ENCODE results near the gene MDGA2. TPM values are rescaled to one million over a fixed set of nuclear protein-coding genes. Genes with fewer than 3 reads are reported as not detected.

Gene MDGA2
- total RNA-seq, 2 experiments from 2014 or later = not detected

DNA sequence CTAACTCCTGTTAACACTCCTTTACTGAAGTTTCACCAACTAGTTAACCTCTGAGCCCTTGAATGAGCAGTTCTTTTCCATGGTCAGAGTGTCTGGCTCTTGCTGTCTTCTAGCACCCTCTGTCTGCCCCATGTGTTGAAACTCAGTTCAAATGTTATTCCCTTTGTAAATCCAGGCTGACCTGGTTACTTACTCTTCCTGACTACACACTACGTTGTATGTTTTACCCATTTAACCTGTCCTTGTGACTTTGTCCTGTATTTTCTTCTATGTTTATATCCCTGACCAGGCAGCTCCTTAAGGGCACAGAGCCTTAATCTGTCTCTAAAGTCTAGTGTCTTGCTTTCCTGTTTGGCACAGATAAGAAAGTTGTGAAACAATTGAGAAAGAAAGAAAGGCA is 634.9 kb downstream of the MDGA2 start:
- ATAC-seq (no peak), DNase-seq (no peak)
- ChIA-PET POLR2A (no interaction called here), CTCF (no interaction called here)
- Mint-ChIP-seq H3K9me3 (ENCODE audit: low read depth) (peaks cover 2% of the 10 kb centered on the region), H3K4me3 (no peak overlapping the region), H3K27me3 (no peaks in the 10 kb centered on the region), H3K4me1 (no peaks in the 10 kb centered on the region), H3K27ac (no peak overlapping the region), H3K36me3 (ENCODE audit: low read depth) (no peaks in the 10 kb centered on the region)
- intact Hi-C loops (cut with DNase I, micrococcal nuclease) = no loop called here

DNA sequence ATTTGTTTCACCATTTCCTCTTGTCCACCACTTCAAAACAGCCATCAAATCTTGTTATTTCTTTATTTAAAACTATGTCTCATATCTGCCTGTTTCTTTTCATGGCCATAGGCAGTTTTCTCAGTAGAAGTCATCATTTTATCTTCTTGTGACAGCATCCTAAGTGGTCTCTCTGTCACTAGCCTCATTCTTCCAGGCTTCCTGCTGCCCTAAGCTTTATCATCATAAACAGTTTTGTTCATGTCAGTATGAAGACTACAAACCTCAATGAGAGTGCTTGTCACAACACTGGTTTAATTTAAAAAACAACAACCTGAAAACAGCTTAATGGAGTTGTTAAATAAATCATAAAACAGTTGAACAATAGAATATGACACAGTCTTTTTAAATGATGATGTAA is 636.1 kb downstream of the MDGA2 start:
- ChIA-PET CTCF (no interaction called here), POLR2A (no interaction called here)
- ATAC-seq = no peak
- no peaks in the 10 kb centered on the region for H3K4me1 Mint-ChIP-seq
- no peaks in the 10 kb centered on the region for H3K36me3 Mint-ChIP-seq (ENCODE audit: low read depth)
- no peak overlapping the region for H3K27ac Mint-ChIP-seq
- peaks cover 4% of the 10 kb centered on the region for H3K9me3 Mint-ChIP-seq (ENCODE audit: low read depth)
- no peak for DNase-seq
- intact Hi-C loops (cut with DNase I, micrococcal nuclease) = no loop called here
- H3K4me3 Mint-ChIP-seq = no peak overlapping the region
- H3K27me3 Mint-ChIP-seq = no peaks in the 10 kb centered on the region

DNA sequence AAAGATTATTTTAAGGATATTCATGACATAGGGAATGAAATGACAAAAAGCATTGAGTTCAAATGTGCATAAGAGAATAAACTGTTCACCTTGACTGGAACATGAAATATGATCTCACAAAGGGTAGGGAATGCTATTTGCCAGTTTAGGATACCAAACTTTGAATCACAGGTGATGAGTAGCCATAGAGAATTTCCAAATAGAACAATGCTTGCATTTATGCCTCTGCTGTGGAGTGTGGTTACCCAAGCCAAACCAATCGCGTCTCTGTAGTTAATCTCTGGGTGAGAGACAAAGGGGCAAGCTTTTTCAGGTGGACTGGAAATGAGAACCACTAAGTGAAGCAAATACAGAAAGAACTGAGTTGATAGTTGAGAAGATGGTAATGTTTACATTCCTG is 652.7 kb downstream of the MDGA2 start:
- Mint-ChIP-seq H3K9me3 (ENCODE audit: low read depth) (no peaks in the 10 kb centered on the region), H3K27ac (no peak overlapping the region), H3K27me3 (no peaks in the 10 kb centered on the region), H3K36me3 (ENCODE audit: low read depth) (no peaks in the 10 kb centered on the region), H3K4me3 (no peak overlapping the region), H3K4me1 (no peaks in the 10 kb centered on the region)
- ChIA-PET CTCF (no interaction called here), POLR2A (no interaction called here)
- intact Hi-C loops (cut with DNase I, micrococcal nuclease) = no loop called here
- no peak for ATAC-seq
- DNase-seq = no peak

GRCh38 chr14:47020500-47020899 is 654.9 kb downstream of the MDGA2 start:
- Mint-ChIP-seq H3K27ac (no peak overlapping the region), H3K4me1 (no peaks in the 10 kb centered on the region), H3K9me3 (ENCODE audit: low read depth) (no peaks in the 10 kb centered on the region), H3K4me3 (no peak overlapping the region), H3K27me3 (no peaks in the 10 kb centered on the region), H3K36me3 (ENCODE audit: low read depth) (no peaks in the 10 kb centered on the region)
- CTCF ChIA-PET = no interaction called here
- intact Hi-C loops (cut with DNase I, micrococcal nuclease) = no loop called here
- DNase-seq = no peak
- POLR2A ChIA-PET = no interaction called here
- ATAC-seq = no peak

DNA sequence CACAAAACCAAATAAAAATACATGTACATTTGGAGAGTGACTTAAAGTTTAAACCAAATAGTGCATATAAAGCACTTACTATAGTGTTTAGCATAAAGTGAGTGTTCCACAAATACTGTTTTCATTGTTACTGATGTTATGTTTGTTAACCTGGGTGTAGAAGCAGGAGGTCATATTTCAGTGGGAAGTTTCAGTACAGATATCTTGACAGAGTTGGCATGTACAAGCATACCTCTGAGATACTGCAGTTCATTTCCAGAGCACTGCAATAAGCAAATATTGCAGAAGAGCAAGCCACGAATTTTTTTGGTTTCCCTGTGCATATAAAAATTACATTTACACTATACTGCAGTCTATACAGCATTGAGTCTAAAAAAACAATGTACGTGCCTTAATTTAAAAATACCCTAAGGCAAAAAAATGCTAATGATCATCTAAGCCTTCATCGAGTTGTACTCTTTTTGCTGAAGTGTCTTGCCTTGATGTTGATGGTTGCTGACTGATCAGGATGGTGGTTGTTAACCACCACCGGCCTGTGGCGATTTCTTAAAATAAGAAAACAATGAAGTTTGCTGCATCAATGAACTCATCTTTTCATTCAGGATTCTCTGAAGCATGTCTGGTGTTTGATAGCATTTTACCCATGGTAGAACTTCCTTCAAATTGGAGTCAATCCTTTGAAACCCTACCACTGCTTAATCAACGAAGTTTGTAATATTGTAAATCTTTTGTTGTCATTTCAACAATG is 662.7 kb downstream of the MDGA2 start:
- no peaks in the 10 kb centered on the region for H3K27me3 Mint-ChIP-seq
- POLR2A ChIA-PET = no interaction called here
- intact Hi-C loops (cut with DNase I, micrococcal nuclease) = no loop called here
- no peak overlapping the region for H3K4me3 Mint-ChIP-seq
- H3K27ac Mint-ChIP-seq = no peak overlapping the region
- DNase-seq (no peak), ATAC-seq (no peak)
- H3K36me3 Mint-ChIP-seq (ENCODE audit: low read depth) = no peaks in the 10 kb centered on the region
- H3K9me3 Mint-ChIP-seq (ENCODE audit: low read depth) = peaks cover 6% of the 10 kb centered on the region
- CTCF ChIA-PET = no interaction called here
- H3K4me1 Mint-ChIP-seq = no peaks in the 10 kb centered on the region

- no peak for ATAC-seq
- Mint-ChIP-seq H3K27me3 (no peaks in the 10 kb centered on the region), H3K4me3 (no peak overlapping the region), H3K4me1 (no peaks in the 10 kb centered on the region), H3K9me3 (ENCODE audit: low read depth) (peaks cover 6% of the 10 kb centered on the region), H3K36me3 (ENCODE audit: low read depth) (no peaks in the 10 kb centered on the region), H3K27ac (no peak overlapping the region)
- ChIA-PET POLR2A (no interaction called here), CTCF (no interaction called here)
- intact Hi-C loops (cut with DNase I, micrococcal nuclease) = no loop called here
- DNase-seq = no peak
These were observed 665.8 kb downstream of the MDGA2 start for GRCh38 chr14:47009615-47010014.

DNA sequence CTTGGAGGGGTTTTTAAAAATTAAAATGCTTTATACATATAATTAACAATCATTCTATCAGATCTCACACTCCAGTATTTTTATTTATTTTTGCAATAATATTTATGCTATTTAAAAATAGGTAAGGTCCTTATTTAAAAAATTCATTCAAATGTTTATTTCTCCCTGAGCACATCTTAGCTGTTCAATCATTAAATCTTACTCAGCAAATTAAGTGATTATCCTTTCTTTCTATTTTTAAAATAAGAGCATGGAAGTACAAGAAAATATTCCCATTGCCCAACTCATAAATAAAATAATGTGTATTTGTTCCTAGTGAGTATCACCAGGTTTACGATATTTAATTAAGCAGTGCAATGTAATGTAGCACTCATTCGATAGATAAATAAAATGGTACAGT is 666.7 kb downstream of the MDGA2 start:
- ChIA-PET POLR2A (no interaction called here), CTCF (interaction anchor here (0.7 kb wide), 1 partner anchor 19 kb away, joined by 4 read pairs; no protein-coding TSS in a partner anchor)
- Mint-ChIP-seq H3K27ac (no peak overlapping the region), H3K9me3 (ENCODE audit: low read depth) (peaks cover 6% of the 10 kb centered on the region), H3K4me1 (no peaks in the 10 kb centered on the region), H3K4me3 (no peak overlapping the region), H3K36me3 (ENCODE audit: low read depth) (no peaks in the 10 kb centered on the region), H3K27me3 (no peaks in the 10 kb centered on the region)
- no peak for ATAC-seq
- intact Hi-C loops (cut with DNase I, micrococcal nuclease) = no loop called here
- DNase-seq = no peak

DNA sequence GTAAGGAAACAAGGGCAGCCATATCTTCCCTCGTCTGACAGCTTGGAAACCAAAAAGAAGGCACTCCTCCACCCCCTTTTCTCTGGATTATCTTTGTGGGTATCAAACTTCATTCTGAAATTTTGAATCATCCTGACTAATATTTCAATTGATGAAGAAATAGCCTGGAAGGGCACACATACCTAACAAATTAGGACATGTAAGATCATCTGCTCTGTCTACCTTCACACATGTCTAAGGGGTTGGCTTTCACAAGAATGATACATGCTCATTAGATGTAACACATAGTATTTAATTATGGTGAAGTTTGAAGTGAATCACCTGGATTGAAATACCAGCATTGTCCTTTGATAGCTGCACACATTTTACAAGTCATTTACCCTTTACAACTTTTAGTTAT is 675.7 kb downstream of the MDGA2 start:
- DNase-seq (no peak), ATAC-seq (no peak)
- no peaks in the 10 kb centered on the region for H3K36me3 Mint-ChIP-seq (ENCODE audit: low read depth)
- no peaks in the 10 kb centered on the region for H3K4me1 Mint-ChIP-seq
- H3K27ac Mint-ChIP-seq = no peak overlapping the region
- POLR2A ChIA-PET = no interaction called here
- no peaks in the 10 kb centered on the region for H3K27me3 Mint-ChIP-seq
- peaks cover 2% of the 10 kb centered on the region for H3K9me3 Mint-ChIP-seq (ENCODE audit: low read depth)
- H3K4me3 Mint-ChIP-seq = no peak overlapping the region
- CTCF ChIA-PET = no interaction called here
- intact Hi-C loops (cut with DNase I, micrococcal nuclease) = no loop called here

GRCh38 chr14:46989566-46989965 is 685.8 kb downstream of the MDGA2 start:
- H3K4me3 Mint-ChIP-seq = no peak overlapping the region
- DNase-seq = no peak
- no peak for ATAC-seq
- no peaks in the 10 kb centered on the region for H3K9me3 Mint-ChIP-seq (ENCODE audit: low read depth)
- no peaks in the 10 kb centered on the region for H3K27me3 Mint-ChIP-seq
- no peak overlapping the region for H3K27ac Mint-ChIP-seq
- H3K36me3 Mint-ChIP-seq (ENCODE audit: low read depth) = no peaks in the 10 kb centered on the region
- intact Hi-C loops (cut with DNase I, micrococcal nuclease) = no loop called here
- POLR2A ChIA-PET = no interaction called here
- H3K4me1 Mint-ChIP-seq = no peaks in the 10 kb centered on the region
- CTCF ChIA-PET = interaction anchor here (0.6 kb wide), 1 partner anchor 1334 kb away, joined by 3 read pairs; no protein-coding TSS in a partner anchor

DNA sequence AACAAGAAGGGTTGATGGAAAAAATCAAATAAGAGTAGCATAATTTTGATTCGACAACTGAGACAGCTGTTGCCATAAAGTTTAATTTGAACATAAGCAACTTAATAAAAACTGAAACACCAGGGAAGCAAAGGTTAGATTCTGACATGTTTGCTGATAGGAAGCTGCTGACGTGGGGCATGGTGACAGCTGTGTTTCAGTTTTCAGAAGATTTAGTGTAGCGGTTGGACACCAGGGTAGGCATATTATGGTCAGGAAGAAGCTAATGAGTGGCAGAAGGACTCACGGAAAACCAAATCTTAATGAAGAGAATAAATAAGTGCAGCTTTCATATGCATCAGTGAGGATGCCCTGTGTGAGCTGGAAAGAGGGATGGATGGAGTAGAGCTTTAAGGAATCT is 687.1 kb downstream of the MDGA2 start:
- no peak overlapping the region for H3K27ac Mint-ChIP-seq
- H3K4me1 Mint-ChIP-seq = no peaks in the 10 kb centered on the region
- no peaks in the 10 kb centered on the region for H3K36me3 Mint-ChIP-seq (ENCODE audit: low read depth)
- intact Hi-C loops (cut with DNase I, micrococcal nuclease) = no loop called here
- no peaks in the 10 kb centered on the region for H3K27me3 Mint-ChIP-seq
- POLR2A ChIA-PET = no interaction called here
- H3K9me3 Mint-ChIP-seq (ENCODE audit: low read depth) = no peaks in the 10 kb centered on the region
- DNase-seq (no peak), ATAC-seq (no peak)
- no peak overlapping the region for H3K4me3 Mint-ChIP-seq
- CTCF ChIA-PET = interaction anchor here (1.5 kb wide), 1 partner anchor 9 kb away, joined by 3 read pairs; no protein-coding TSS in a partner anchor

DNA sequence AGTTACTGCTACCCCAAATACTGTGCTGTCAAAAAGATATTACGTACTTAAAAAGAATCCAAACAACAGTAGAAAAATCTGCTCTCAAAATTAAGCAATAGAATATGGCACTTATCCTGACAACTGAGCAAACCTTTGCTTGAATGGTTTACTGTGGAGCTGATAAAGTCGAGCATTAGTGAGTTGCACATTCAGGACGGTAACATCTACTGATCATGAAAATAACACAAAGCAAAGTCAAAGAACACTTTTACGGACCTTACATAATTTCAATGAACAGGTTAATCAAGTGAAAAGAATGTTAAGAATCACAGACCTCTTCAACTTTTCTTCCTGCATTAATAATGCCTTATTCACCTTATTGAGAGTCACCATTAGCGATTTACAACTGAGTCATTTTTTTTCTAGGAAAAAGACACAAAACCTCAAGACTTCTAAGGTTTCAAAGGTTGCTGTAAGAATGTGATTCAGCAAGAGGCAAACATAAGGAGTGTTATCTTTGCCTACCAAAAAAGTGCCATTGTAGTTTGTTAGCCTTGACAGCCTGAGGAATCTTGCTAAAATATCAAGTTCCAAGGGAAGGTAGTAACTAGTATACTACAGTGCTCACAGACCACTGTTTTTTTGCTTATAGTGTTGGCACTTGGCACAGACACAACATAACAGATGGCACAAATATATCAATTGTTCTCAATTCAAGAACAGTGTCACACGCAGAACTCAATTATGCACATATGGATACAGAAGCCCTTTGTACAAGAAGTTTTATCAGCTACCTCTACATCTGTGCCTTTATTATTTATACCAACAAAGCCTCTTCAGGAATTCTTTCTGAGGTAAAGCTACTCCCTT is 689.6 kb downstream of the MDGA2 start:
- Mint-ChIP-seq H3K9me3 (ENCODE audit: low read depth) (no peaks in the 10 kb centered on the region), H3K27me3 (no peaks in the 10 kb centered on the region), H3K27ac (no peak overlapping the region), H3K36me3 (ENCODE audit: low read depth) (no peaks in the 10 kb centered on the region), H3K4me1 (no peaks in the 10 kb centered on the region), H3K4me3 (no peak overlapping the region)
- POLR2A ChIA-PET = no interaction called here
- DNase-seq = no peak
- intact Hi-C loops (cut with DNase I, micrococcal nuclease) = no loop called here
- CTCF ChIA-PET = no interaction called here
- no peak for ATAC-seq

GRCh38 chr14:46973295-46973694 is 702.1 kb downstream of the MDGA2 start:
- peaks cover 4% of the 10 kb centered on the region for H3K9me3 Mint-ChIP-seq (ENCODE audit: low read depth)
- H3K36me3 Mint-ChIP-seq (ENCODE audit: low read depth) = no peaks in the 10 kb centered on the region
- H3K27me3 Mint-ChIP-seq = no peaks in the 10 kb centered on the region
- no peak for DNase-seq
- no peak for ATAC-seq
- intact Hi-C loops (cut with DNase I, micrococcal nuclease) = no loop called here
- H3K4me3 Mint-ChIP-seq = no peak overlapping the region
- H3K27ac Mint-ChIP-seq = no peak overlapping the region
- no peaks in the 10 kb centered on the region for H3K4me1 Mint-ChIP-seq
- CTCF ChIA-PET = no interaction called here
- POLR2A ChIA-PET = no interaction called here
